Brain microvascular endothelial cell (primary cell): Measurements from ENCODE around the gene KLHDC10.
A peak's percentile ranks its signal among the peaks of the same experiment; 100 is the strongest.

Experiments used
- DNase-seq: peaks from one replicate; pipeline ENCODE4 v3.0.0-alpha.2; 2020
- H3K27ac ChIP-seq: fragments of 250-450 bp; sonication (Bioruptor Pico); 2 replicates; pipeline ENCODE4 v1.5.1; 2020; ENCODE audit warnings: mild to moderate bottlenecking, moderate library complexity
- H3K27me3 ChIP-seq: fragments of 250-450 bp; sonication (Bioruptor Pico); replicated peaks from 2 replicates; pipeline ENCODE4 v1.5.1; 2020; ENCODE audit warnings: mild to moderate bottlenecking
- H3K36me3 ChIP-seq: fragments of 250-450 bp; sonication (Bioruptor Pico); replicated peaks from 2 replicates; pipeline ENCODE4 v1.5.1; 2020; ENCODE audit warnings: mild to moderate bottlenecking
- H3K4me3 ChIP-seq: 2 replicates; pipeline ENCODE4 v1.5.1; 2011; ENCODE audit warnings: low read depth, mild to moderate bottlenecking, control low read depth, low read length, moderate library complexity
- CTCF ChIP-seq: IDR thresholded peaks from 2 replicates; pipeline ENCODE4 v1.5.1; 2011; ENCODE audit warnings: low read depth, mild to moderate bottlenecking, moderate library complexity, low read length, control low read depth, inconsistent platforms; ENCODE audit errors: missing control alignments
- in situ Hi-C: cut with HindIII; loops from 2 replicates; pipeline ENCODE4 v1.10.0; 2017; ENCODE audit warnings: low sequenced_read_pairs, low pct_ligation_motif_present

The KLHDC10 gene

GRCh38 chr7:130152493-130153210 lies 82.3 kb downstream of the KLHDC10 start:
- in situ Hi-C loops: no loop called here
- no peaks in the 10 kb centered on the region for H3K27me3 ChIP-seq
- no peak overlapping the region for H3K27ac ChIP-seq
- DNase-seq: no peak
- no peak for TF ChIP-seq CTCF
- H3K4me3 ChIP-seq: peak overlapping the region; percentile 20
- no peaks in the 10 kb centered on the region for H3K36me3 ChIP-seq

- in situ Hi-C loops: no loop called here
- Histone ChIP-seq H3K4me3 (peak overlapping the region; percentile 20), H3K36me3 (no peaks in the 10 kb centered on the region), H3K27me3 (no peaks in the 10 kb centered on the region), H3K27ac (no peak overlapping the region)
- DNase-seq: no peak
- TF ChIP-seq CTCF: no peak
Measured at GRCh38 chr7:130153211-130153908, 83.0 kb downstream of the KLHDC10 start.

- in situ Hi-C loops: no loop called here
- no peak overlapping the region for H3K4me3 ChIP-seq
- DNase-seq: no peak
Measured at GRCh38 chr7:130154131-130154500, 83.8 kb downstream of the KLHDC10 start.

DNA sequence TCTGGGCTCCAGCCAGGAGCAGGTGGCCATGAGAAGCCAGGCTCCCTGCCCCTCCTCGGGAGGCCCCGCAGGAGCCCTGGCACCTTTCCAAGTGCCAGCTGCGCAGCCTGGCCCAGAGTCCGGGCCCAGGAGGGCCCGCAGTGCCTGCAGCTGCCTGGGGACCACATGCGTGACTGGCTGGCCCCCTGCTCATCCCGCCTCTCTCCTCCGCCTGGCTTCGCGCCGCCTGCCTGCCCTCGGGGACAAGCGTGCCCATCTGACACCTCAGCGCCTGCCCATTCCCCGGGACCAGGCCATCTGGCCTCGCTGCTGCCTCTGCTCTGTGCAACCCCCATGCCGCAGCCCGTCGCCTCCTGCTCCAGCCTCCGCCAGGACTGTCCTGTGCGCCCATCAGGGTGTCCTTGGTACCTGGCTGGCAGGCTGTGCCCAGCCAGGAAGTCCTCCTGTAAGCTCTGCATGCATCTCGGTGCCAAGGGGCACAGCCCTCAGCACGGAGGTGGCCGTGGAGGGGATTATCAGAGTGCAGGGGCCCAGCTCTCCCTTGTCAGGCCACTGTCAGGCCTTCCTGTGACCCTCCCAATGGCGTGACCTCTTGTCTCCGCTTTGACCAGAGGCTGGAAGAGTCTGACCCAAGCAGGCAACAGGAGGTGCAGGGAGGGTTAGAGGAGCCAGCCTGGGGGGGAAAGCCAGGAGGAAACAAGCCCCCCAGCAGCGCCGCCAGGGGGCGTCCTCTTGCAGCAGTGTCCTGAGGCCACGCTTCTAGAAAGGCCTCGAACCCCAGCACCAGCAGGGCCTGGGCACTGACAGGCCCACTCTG lies 84.4 kb downstream of the KLHDC10 start:
- in situ Hi-C loops: no loop called here
- H3K36me3 ChIP-seq: no peaks in the 10 kb centered on the region
- TF ChIP-seq CTCF: peak; percentile 58
- DNase-seq: no peak
- H3K4me3 ChIP-seq: no peak overlapping the region
- H3K27ac ChIP-seq: no peak overlapping the region
- no peaks in the 10 kb centered on the region for H3K27me3 ChIP-seq

More at GRCh38 chr7:130154131-130154500, 83.8 kb downstream of the KLHDC10 start:
- TF ChIP-seq CTCF: no peak
- H3K36me3 ChIP-seq: no peaks in the 10 kb centered on the region
- no peaks in the 10 kb centered on the region for H3K27me3 ChIP-seq
- H3K27ac ChIP-seq: no peak overlapping the region

DNA sequence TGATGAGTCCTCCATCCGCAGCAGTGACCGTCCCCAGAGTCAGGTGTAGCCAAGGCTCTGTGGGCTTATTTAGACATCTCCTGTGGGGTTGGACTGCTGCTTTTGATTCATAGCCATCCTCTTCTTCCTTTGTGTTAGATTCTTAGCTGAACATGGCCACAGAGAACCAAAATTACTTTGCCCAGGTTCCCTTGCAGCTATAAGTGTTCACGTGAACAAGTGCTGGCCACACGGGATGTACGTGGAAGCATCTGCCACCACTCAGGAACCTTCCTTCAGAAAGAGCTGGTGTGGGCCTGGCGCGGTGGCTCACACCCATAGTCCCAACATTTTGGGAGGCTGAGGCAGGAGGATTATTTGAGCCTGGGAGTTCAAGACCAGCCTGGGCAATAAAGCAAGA lies 85.8 kb downstream of the KLHDC10 start:
- no peak for TF ChIP-seq CTCF
- H3K27me3 ChIP-seq: no peaks in the 10 kb centered on the region
- H3K36me3 ChIP-seq: no peaks in the 10 kb centered on the region
- no peak for DNase-seq
- no peak overlapping the region for H3K27ac ChIP-seq
- H3K4me3 ChIP-seq: no peak overlapping the region
- in situ Hi-C loops: no loop called here
